ENCODE results near the gene CDH12. TPM values are rescaled to one million over a fixed set of nuclear protein-coding genes. Genes with fewer than 3 reads are reported as not detected.

CDH12 gene
- total and polyA plus RNA-seq, 2 donors (not counting 3 experiments of a cell fraction or from before 2014, with no cell fraction given), result 0.03 TPM; not detected in 1

DNA sequence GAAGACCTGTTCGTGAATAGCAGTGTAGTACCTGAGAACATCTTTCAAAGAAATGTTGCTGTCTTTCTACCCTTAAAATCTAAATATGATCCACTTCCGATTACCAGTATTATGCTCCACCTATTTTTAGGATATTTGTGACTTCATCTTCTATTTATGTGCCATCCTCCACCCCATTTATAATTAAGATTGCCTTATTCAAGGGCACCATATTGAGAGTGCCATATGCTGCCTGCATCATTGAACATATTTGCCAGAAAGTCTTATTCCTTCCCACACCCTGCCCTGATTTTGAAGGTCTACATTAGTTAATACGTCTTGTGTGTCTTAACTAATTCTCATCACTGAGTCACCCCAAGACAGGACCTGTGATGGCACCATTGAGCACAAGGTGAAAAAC, 1076.7 kb downstream of the CDH12 start:
- Histone ChIP-seq H3K4me1 (ENCODE audit: control insufficient read depth, extremely low read depth, insufficient read depth, low read length) (no peaks in the 10 kb centered on the region), H3K27me3 (ENCODE audit: control insufficient read depth in 2 of 2, insufficient read depth in 2 of 2, low read length in 2 of 2) (no peaks in the 10 kb centered on the region), H3K27ac (ENCODE audit: insufficient read depth, low read depth, low read length) (no peak overlapping the region), H3K36me3 (ENCODE audit: control insufficient read depth in 2 of 2, extremely low read depth in 1 of 2, insufficient read depth in 2 of 2, low read length in 2 of 2) (no peaks in the 10 kb centered on the region), H3K9me1 (replicated peaks; ENCODE audit: control insufficient read depth, extremely low read depth, insufficient read depth, low read length) (no peaks in the 10 kb centered on the region), H3K9ac (replicated peaks; ENCODE audit: extremely low read depth, insufficient read depth, low read length) (no peak overlapping the region), H3K4me2 (ENCODE audit: insufficient read depth, low read length) (no peak overlapping the region), H3K79me2 (ENCODE audit: control insufficient read depth, insufficient read depth, low read length) (no peaks in the 10 kb centered on the region), H3K9me3 (replicated peaks; ENCODE audit: control insufficient read depth, insufficient read depth, low read length) (no peaks in the 10 kb centered on the region), H2AFZ (ENCODE audit: low read depth, low read length) (no peak overlapping the region), H3K4me3 (replicated peaks in 1 of 3; ENCODE audit: insufficient read depth in 1 of 3, low read depth in 1 of 3, low read length in 3 of 3) (no peak overlapping the region), H4K20me1 (replicated peaks; ENCODE audit: control insufficient read depth, extremely low read depth, insufficient read depth, low read length) (no peaks in the 10 kb centered on the region)
- no TSS peak for BruUV-seq (replicated peaks)
- TF ChIP-seq, protein P1, sequence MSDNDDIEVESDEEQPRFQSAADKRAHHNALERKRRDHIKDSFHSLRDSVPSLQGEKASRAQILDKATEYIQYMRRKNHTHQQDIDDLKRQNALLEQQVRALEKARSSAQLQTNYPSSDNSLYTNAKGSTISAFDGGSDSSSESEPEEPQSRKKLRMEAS (IDR thresholded peaks at IDR 0.05; ENCODE audit: insufficient read depth, insufficient read length), result no peak
- TF ChIP-seq POLR2A (IDR thresholded peaks at IDR 0.05; ENCODE audit: low read depth, low read length), result no peak
- TF ChIP-seq MYC (IDR thresholded peaks at IDR 0.05; ENCODE audit: low read depth, low read length), result no peak
- TF ChIP-seq JUN (IDR thresholded peaks at IDR 0.05; ENCODE audit: borderline replicate concordance, insufficient read depth, insufficient read length, low read depth), result no peak
- TF ChIP-seq POLR2AphosphoS5 (IDR thresholded peaks at IDR 0.05; ENCODE audit: insufficient read depth, low read depth, low read length), result no peak
- TF ChIP-seq GATA2 (IDR thresholded peaks at IDR 0.05; ENCODE audit: insufficient read depth, insufficient read length, low read depth, low read length), result no peak
- no peak for TF ChIP-seq EZH2 (IDR thresholded peaks at IDR 0.05; ENCODE audit: borderline replicate concordance, low read depth, low read length, severe bottlenecking)
- TF ChIP-seq, protein P2, sequence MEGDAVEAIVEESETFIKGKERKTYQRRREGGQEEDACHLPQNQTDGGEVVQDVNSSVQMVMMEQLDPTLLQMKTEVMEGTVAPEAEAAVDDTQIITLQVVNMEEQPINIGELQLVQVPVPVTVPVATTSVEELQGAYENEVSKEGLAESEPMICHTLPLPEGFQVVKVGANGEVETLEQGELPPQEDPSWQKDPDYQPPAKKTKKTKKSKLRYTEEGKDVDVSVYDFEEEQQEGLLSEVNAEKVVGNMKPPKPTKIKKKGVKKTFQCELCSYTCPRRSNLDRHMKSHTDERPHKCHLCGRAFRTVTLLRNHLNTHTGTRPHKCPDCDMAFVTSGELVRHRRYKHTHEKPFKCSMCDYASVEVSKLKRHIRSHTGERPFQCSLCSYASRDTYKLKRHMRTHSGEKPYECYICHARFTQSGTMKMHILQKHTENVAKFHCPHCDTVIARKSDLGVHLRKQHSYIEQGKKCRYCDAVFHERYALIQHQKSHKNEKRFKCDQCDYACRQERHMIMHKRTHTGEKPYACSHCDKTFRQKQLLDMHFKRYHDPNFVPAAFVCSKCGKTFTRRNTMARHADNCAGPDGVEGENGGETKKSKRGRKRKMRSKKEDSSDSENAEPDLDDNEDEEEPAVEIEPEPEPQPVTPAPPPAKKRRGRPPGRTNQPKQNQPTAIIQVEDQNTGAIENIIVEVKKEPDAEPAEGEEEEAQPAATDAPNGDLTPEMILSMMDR (IDR thresholded peaks at IDR 0.05; ENCODE audit: extremely low read depth in 1 of 2, insufficient read depth in 1 of 2, low read depth in 1 of 2, low read length in 2 of 2), result no peak
- TF ChIP-seq FOS (IDR thresholded peaks at IDR 0.05; ENCODE audit: borderline replicate concordance, insufficient read depth, low read length), result no peak
- dilution Hi-C loops (cut with MboI; ENCODE audit: extremely low pct_ligation_motif_present, low sequenced_read_pairs), result no loop called here
- CTCF ChIA-PET, result no interaction called here
- intact Hi-C loops (cut with micrococcal nuclease), result no loop called here
- FAIRE-seq (no peak), DNase-seq (ENCODE audit: low read depth, low spot score) (no peak)
- POLR2A ChIA-PET, result no interaction called here

All from endothelial cell of umbilical vein (primary cell).